NCI-H1417 (cell line): Measurements from ENCODE around the gene RAD23B.
A peak's percentile ranks its signal among the peaks of the same experiment; 100 is the strongest.

Experiments
- DNase-seq, 3 experiments: peaks; one replicate each; lab custom pipeline; 2025; lab: John Stamatoyannopoulos, UW

Gene RAD23B

GRCh38 chr9:107334103-107334776 is 51.2 kb downstream of the RAD23B start:
- no peak for DNase-seq

- DNase-seq, result no peak
Observed at GRCh38 chr9:107335331-107335730, 52.3 kb downstream of the RAD23B start.

GRCh38 chr9:107336718-107337360 is 53.8 kb downstream of the RAD23B start:
- no peak for DNase-seq

- no peak for DNase-seq
Observed at GRCh38 chr9:107337676-107338590, 54.9 kb downstream of the RAD23B start.

DNA sequence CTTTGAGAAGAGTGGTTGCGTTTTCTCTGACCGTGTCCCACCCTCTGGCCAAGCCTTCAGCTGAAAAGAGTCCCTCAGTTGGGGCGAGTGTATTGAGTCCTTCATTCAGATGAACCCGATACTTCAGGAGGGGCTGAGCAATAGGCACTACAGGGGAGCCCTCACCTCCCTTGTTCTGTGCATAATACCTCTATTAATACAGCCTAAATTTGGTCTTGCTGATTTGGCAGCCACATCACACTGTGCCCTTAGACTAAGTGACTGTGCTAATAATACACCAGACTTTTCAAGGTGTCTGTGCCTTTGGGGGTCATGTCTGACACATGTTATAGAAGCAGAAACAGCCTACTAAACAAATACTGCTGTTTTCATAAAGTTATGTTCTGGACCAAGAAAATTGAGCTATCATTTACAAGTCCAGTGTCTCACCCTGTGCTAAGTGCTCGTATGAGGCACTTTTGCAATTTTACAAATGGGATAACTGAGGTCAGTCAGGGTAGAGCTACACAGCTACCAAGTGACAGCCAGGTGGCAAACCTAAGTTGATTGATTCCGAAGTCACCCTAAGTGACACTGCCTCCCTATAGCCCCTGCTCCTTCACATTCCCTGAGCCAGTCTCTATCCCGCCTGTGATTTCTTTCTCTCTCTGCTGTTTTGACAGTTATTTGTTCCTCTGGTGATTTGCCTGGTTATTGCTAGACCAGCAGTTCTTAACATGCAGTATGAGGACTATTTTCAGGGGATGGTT is 56.0 kb downstream of the RAD23B start:
- DNase-seq, result no peak

DNA sequence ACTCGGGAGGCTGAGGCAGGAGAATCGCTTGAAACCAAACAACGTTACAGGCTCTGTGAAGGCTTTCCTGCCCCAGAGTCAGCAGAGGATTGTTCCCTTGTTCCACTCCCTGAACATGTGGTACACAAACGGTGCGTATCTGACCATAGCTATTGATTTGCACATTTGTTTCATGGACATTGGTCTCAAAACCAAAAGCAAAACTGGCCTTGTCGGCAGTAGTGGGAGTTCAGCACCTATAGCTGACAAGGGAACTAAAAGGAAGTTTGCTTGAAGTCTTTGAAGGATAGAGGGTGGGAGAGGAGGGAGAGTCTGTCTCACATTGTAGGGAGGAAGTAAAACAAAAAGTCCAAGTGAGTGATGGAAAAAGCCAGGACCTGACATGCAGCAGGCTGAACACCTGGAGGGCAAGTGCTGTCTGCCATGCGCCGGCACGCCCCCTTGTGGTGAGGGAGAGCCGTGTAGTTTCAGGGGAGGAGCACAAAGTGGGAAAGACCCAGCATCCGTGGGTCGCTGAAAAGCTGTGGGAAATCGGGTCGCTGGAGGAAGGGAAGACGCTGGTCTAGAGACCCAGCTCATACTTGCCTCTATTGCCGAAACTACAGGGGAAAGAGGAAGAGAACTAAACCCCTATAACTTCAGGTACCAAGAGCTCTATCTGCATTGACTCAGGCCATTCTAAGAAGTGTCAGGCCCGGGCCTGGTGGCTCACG is 58.0 kb downstream of the RAD23B start:
- peak; percentile 51 to 80 (median 52) for DNase-seq

DNA sequence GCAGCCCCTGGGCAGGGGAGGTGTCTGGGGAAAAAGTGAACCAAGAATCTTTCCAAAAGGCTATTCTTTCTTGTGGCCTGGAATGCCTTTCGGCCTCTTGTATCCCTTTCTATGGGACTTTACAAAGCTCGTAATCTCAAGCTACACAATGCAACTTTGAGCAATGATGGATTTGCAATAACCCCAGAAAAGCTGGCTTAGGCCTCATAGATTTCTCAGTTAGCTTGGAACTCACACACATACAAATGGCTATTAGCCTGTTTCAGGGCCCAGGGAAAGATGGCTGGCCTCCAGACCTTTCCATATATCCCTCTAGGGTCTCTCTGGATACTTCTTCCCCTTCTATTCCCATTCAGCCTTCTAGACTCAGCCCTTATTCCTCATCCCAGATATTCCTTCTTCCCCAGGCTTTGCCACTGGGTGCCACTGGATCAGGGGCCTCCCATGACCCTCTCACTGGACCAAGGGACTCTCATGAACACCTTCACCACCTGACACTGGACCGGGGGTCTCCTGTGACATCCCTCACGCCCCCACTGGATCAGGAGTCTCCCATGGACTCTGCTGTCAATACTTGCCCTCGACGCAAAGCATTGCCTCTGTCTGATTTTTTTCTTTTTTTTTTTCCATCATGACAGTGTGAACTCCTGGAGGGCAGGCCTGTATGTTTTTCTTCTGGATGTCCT is 59.5 kb downstream of the RAD23B start:
- no peak for DNase-seq

GRCh38 chr9:107345327-107345726 is 62.2 kb downstream of the RAD23B start:
- DNase-seq, result peak in 2 of 3 experiments; percentile 54 to 82

- peak in 2 of 3 experiments; percentile 71 to 89 for DNase-seq
Observed at GRCh38 chr9:107348836-107349235, 65.8 kb downstream of the RAD23B start.

DNA sequence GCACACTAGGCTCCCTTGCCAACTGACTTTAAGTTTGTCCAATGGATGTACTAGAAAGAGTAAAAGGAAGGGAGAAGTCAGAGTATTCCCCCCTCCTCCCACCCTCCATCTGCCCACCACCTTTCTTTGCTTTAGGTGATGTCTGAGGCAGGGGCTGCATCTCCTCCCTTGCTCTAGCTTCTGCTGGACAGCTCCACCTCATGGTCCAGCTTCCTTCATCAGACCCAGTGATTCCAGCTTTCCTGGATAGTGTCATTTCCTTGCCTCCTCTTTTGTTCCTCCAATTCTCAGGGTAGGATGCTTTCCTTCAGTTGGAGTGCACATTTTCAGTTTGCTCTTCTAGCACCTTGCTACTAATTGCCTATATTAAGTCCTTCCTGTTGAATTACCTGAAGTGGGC is 67.4 kb downstream of the RAD23B start:
- DNase-seq, result no peak

- DNase-seq, result no peak
Observed at GRCh38 chr9:107351382-107352045, 68.4 kb downstream of the RAD23B start.

DNA sequence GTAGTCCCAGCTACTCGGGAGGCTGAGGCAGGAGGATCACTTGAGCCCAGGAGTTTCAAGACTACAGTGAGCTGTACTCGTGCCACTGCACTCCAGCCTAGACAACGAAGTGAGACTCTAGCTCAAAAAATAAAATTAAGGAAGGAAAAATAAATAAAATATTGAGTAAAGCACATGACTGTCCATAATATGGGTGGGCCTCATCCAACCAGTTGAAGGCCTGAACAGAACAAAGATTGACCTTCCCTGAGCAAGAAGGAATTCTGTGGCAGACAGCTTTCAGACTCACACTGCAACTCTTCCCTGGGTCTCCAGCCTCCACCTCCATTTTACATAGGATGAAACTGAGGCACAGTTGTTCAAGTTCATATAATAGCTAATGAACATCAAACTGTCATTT is 72.3 kb downstream of the RAD23B start:
- no peak for DNase-seq

GRCh38 chr9:107358986-107359385 is 75.9 kb downstream of the RAD23B start:
- peak in 2 of 3 experiments; percentile 93 to 97 for DNase-seq

DNA sequence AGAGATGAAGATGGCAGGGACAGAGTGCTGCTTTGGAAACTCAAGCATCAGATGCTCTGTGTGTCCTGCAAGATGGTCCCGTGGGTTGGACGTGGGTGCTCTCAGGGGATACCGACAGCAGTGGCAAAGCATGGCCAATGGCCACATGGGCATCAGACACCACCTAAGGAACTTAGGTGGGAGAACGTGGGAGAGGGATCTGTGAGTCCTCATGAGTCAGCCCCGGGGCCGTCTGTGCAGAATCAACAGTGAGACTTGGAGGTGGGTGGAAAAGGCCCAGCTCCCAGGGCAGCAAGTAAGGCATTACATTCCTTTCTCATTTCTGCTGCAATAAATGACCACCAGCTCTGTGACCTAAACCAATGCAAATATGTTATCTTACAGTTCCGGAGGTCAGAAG is 77.0 kb downstream of the RAD23B start:
- DNase-seq, result no peak

- no peak for DNase-seq
Observed at GRCh38 chr9:107361816-107362215, 78.7 kb downstream of the RAD23B start.

GRCh38 chr9:107363516-107364152 is 80.6 kb downstream of the RAD23B start:
- DNase-seq, result peak in 2 of 3 experiments; percentile 32 to 51

DNA sequence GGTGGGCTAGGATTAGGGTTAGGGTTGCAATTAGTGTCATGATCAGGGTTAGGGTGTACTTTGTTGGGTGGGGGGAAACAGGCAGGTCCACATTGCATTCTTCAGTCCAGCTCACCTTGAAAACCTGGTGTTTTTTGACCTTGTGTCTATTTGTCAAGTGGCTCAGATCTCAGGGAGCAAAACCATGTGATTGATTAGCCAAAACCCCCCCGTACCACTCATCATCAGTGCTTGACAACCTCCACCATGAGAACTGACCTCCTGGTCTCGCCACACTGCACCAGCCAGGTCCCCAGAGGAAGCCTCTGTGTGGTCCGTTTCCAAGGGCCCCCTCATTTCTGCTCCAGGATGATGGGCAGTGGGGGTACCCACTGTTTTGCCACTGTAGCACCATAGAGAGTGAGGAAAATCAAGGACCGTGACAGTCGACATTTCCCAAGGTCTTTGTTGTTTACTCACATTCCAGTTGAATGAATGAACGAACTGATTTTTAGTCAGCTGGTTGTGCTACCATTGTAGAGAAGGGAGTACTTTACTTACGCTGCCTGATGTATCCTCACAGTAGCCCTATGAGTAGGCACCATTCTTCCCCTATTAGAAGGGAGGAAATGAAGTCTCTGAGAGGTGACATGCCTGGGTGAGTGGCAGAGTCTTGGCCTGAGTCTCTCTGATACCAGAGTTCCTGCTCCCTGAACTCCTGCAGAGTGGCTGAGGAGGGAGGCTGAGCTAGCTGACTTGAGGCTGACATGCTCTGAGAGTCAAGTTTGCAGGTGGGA is 84.8 kb downstream of the RAD23B start:
- no peak for DNase-seq

DNA sequence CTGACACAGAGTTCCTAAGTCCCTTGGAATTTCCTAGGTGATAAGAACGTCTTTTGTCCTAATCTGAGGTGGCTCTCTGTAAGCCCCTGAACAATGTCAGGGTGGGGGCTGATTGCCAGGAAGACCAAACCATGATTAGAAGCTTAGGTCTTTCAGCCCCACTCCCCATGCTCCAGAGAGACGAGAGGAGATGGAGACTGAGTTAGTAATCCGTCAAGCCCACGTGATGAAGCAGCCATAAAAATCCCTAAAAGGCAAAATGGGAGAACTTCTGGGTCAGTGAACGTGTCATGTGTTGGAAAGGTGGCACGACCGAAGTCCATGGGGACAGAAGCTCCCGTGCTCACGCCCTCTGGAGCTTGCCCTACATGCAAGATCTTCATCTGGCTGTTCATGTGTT is 85.6 kb downstream of the RAD23B start:
- no peak for DNase-seq

DNA sequence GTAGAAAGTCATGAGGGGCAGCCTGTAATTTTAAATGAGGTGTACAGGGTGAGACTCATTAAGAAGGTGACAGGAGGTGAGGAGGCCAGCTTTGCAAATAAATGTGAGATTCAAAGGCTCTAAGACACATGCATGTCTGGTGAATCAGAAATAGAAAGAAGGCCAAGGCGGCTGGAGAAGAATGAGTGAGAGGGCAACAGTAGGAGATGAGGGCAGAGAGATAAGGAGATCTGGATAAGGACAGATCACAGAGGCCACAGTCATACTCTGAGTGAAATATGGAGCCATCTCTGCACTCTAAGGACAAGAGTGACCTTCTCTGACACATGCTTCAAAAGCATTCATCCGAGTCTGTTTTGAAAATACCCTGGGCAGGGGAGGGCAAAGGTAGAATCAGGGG is 90.7 kb downstream of the RAD23B start:
- no peak for DNase-seq
